ENCODE measurements around the gene SHOC2. TPM values are rescaled to one million over a fixed set of nuclear protein-coding genes. Genes with fewer than 3 reads are reported as not detected.

Gene SHOC2
- total and polyA plus RNA-seq, 12 donors: 18.6 to 68.2 (median 48.5) TPM

GRCh38 chr10:110967645-110968044 lies 48.2 kb downstream of the SHOC2 start:
- no peaks in the 10 kb centered on the region for H3K9me3 ChIP-seq
- no peak for DNase-seq
- TF ChIP-seq CTCF (IDR thresholded peaks at IDR 0.05): no peak

GRCh38 chr10:110969183-110969582 lies 49.8 kb downstream of the SHOC2 start:
- DNase-seq (no peak), ATAC-seq (no peak)
- Histone ChIP-seq H3K9me3 (no peaks in the 10 kb centered on the region), H3K4me3 (no peak overlapping the region), H3K36me3 (peaks cover 0 to 14% (median 0%) of the 10 kb centered on the region in 9 donors), H3K4me1 (peaks cover 0 to 31% (median 17%) of the 10 kb centered on the region in 9 donors), H3K27ac (no peak overlapping the region), H3K27me3 (no peaks in the 10 kb centered on the region)
- intact Hi-C loops (cut with DNase I): no loop called here
- no peak for TF ChIP-seq CTCF (IDR thresholded peaks at IDR 0.05)
- WGBS, 2 donors: 92 to 96% methylated on average over 2 of the region's 2 CpGs

More at GRCh38 chr10:110967645-110968044, 48.2 kb downstream of the SHOC2 start:
- Histone ChIP-seq H3K4me1 (peaks cover 0 to 46% (median 25%) of the 10 kb centered on the region in 9 donors), H3K27ac (no peak overlapping the region), H3K27me3 (no peaks in the 10 kb centered on the region), H3K36me3 (peaks cover 0 to 15% (median 0%) of the 10 kb centered on the region in 9 donors), H3K4me3 (no peak overlapping the region)
- intact Hi-C loops (cut with DNase I): no loop called here
- no peak for ATAC-seq
- WGBS, 2 donors: 0 to 1% methylated on average over 1 of the region's 1 CpG

- no peak for ATAC-seq
- no peaks in the 10 kb centered on the region for H3K9me3 ChIP-seq
- H3K4me1 ChIP-seq: peaks cover 0 to 12% (median 5%) of the 10 kb centered on the region in 9 donors
- intact Hi-C loops (cut with DNase I): no loop called here
- H3K27me3 ChIP-seq: no peaks in the 10 kb centered on the region
- H3K36me3 ChIP-seq: no peaks in the 10 kb centered on the region
- DNase-seq: no peak
- no peak overlapping the region for H3K27ac ChIP-seq
- H3K4me3 ChIP-seq: no peak overlapping the region
- TF ChIP-seq CTCF (IDR thresholded peaks at IDR 0.05): no peak
Measured at GRCh38 chr10:110971638-110972037, 52.2 kb downstream of the SHOC2 start.

- intact Hi-C loops (cut with DNase I): no loop called here
- no peak for ATAC-seq
- Histone ChIP-seq H3K27me3 (no peaks in the 10 kb centered on the region), H3K4me1 (peaks cover 0 to 12% (median 3%) of the 10 kb centered on the region in 9 donors), H3K36me3 (no peaks in the 10 kb centered on the region), H3K9me3 (no peaks in the 10 kb centered on the region), H3K27ac (no peak overlapping the region), H3K4me3 (no peak overlapping the region)
- no peak for TF ChIP-seq CTCF (IDR thresholded peaks at IDR 0.05)
- no peak for DNase-seq
- 87 to 89% methylated on average over 5 of the region's 5 CpGs for WGBS, 2 donors
Measured at GRCh38 chr10:110972231-110973134, 53.1 kb downstream of the SHOC2 start.
